ENCODE results near the gene PARVB. TPM values are rescaled to one million over a fixed set of nuclear protein-coding genes. Genes with fewer than 3 reads are reported as not detected.

Gene PARVB
- total and polyA plus RNA-seq, 9 of the 15 experiments (the other 6 are each of a cell fraction or from before 2014, with no cell fraction given): 1.1 to 59.2 (median 29.2) TPM

GRCh38 chr22:44157916-44158618 is 134.0 kb downstream of the PARVB start (continued):
- TF ChIP-seq ZNF699 (CRISPR knock-in tag; IDR thresholded peaks at IDR 0.05; ENCODE audit: insufficient replicate concordance): no peak
- TF ChIP-seq CEBPZ (IDR thresholded peaks at IDR 0.05; ENCODE audit: borderline replicate concordance, low read depth, low read length): no peak
- TF ChIP-seq ZSCAN32 (CRISPR knock-in tag; IDR thresholded peaks at IDR 0.05): no peak
- TF ChIP-seq E2F4 (CRISPR knock-in tag; IDR thresholded peaks at IDR 0.05; ENCODE audit: low read depth): no peak
- TF ChIP-seq HDAC1 (IDR thresholded peaks at IDR 0.05): no peak

GRCh38 chr22:44158816-44159215 is 134.7 kb downstream of the PARVB start:
- Histone ChIP-seq H3K79me2 (ENCODE audit: control insufficient read depth, insufficient read depth, low read length) (no peaks in the 10 kb centered on the region), H3K4me2 (ENCODE audit: insufficient read depth, low read length) (no peak overlapping the region), H3K27ac (ENCODE audit: extremely low read depth, low read depth, low read length) (no peak overlapping the region), H2AFZ (ENCODE audit: low read depth, low read length) (no peak overlapping the region), H3K36me3 (ENCODE audit: control insufficient read depth, insufficient read depth, low read length) (no peaks in the 10 kb centered on the region), H3K9me1 (ENCODE audit: control insufficient read depth, insufficient read depth, low read length) (no peaks in the 10 kb centered on the region), H3K4me3 (no peak overlapping the region), H4K20me1 (replicated peaks; ENCODE audit: control insufficient read depth, insufficient read depth, low read length) (no peaks in the 10 kb centered on the region), H3K27me3 (ENCODE audit: control insufficient read depth in 2 of 2, insufficient read depth in 2 of 2, low read length in 2 of 2) (no peaks in the 10 kb centered on the region), H3K4me1 (replicated peaks in 1 of 2; ENCODE audit: control insufficient read depth in 2 of 2, insufficient read depth in 2 of 2, low read length in 2 of 2) (no peaks in the 10 kb centered on the region), H3K9me3 (replicated peaks; ENCODE audit: control insufficient read depth, insufficient read depth, low read depth, low read length) (no peaks in the 10 kb centered on the region), H3K9ac (ENCODE audit: insufficient read depth in 1 of 2, low read depth in 2 of 2, low read length in 2 of 2) (no peak overlapping the region)
- FAIRE-seq (no peak), DNase-seq (ENCODE audit: extremely low read depth in 1 of 4, low spot score in 3 of 4) (no peak), ATAC-seq (no peak)
- CTCF ChIA-PET (ENCODE audit: low intra/inter-chr PET ratio): no interaction called here
- POLR2A ChIA-PET: no interaction called here
- in situ Hi-C loops (cut with MboI) (no loop called here), intact Hi-C loops (cut with micrococcal nuclease) (no loop called here)
- 79% methylated on average over 6 of the region's 8 CpGs for WGBS (ENCODE audit: insufficient coverage, low coverage, missing lambda C conversion rate)
- BruUV-seq (replicated peaks): no TSS peak
- TF ChIP-seq SMARCE1 (IDR thresholded peaks at IDR 0.05) (no peak), GTF2B (IDR thresholded peaks at IDR 0.05; ENCODE audit: extremely low read depth, insufficient read length) (no peak), ZNF384 (IDR thresholded peaks at IDR 0.05; ENCODE audit: low read depth, low read length) (no peak), HMG20B (CRISPR knock-in tag; IDR thresholded peaks at IDR 0.05) (no peak), MEF2A (IDR thresholded peaks at IDR 0.05; ENCODE audit: control insufficient read depth, low read depth, low read length) (no peak), AFF1 (IDR thresholded peaks at IDR 0.05; ENCODE audit: low read depth in 1 of 2, partially characterized antibody in 2 of 2) (no peak)
